ENCODE results near the gene IFIT5.
A peak's percentile ranks its signal among the peaks of the same experiment; 100 is the strongest.

Gene IFIT5

GRCh38 chr10:89413398-89413912 is 913 bp upstream of the IFIT5 start:
- no peak overlapping the region for H3K4me3 ChIP-seq (ENCODE audit: low read depth, low read length)
- ChIA-PET CTCF (interaction anchor here (0.7 to 2.2 kb wide), 8 partner anchors 11 to 396 kb away, joined by 3 to 11 read pairs (median 4); no protein-coding TSS in a partner anchor), POLR2A (no interaction called here)
- no peak for TF ChIP-seq CTCF (IDR thresholded peaks at IDR 0.05; ENCODE audit: insufficient read depth, low read length, missing control alignments)
- DNase-seq (ENCODE audit: low read depth, low spot score) = no peak

GRCh38 chr10:89414879-89415821 is 782 bp downstream of the IFIT5 start:
- peak overlapping the region; percentile 77 for H3K4me3 ChIP-seq (ENCODE audit: low read depth, low read length)
- TF ChIP-seq CTCF (IDR thresholded peaks at IDR 0.05; ENCODE audit: insufficient read depth, low read length, missing control alignments) = no peak
- ChIA-PET CTCF (interaction anchor here (1.0 to 2.2 kb wide), 3 partner anchors 9 to 12 kb away, joined by 3 to 11 read pairs (median 3); no protein-coding TSS in a partner anchor), POLR2A (interaction anchor here (0.7 kb wide), 1 partner anchor 164 kb away, joined by 3 read pairs; the partner anchor contains the start of gene LIPA)
- DNase-seq (ENCODE audit: low read depth, low spot score) = no peak

GRCh38 chr10:89416465-89416864 is 2.1 kb downstream of the IFIT5 start:
- ChIA-PET CTCF (interaction anchor here (1.5 to 2.4 kb wide), 4 partner anchors 10 to 148 kb away, joined by 4 to 13 read pairs (median 5); partner anchors contain the start of gene IFIT1), POLR2A (no interaction called here)
- DNase-seq (ENCODE audit: low read depth, low spot score) = no peak
- no peak overlapping the region for H3K4me3 ChIP-seq (ENCODE audit: low read depth, low read length)
- no peak for TF ChIP-seq CTCF (IDR thresholded peaks at IDR 0.05; ENCODE audit: insufficient read depth, low read length, missing control alignments)

- no peak for DNase-seq (ENCODE audit: low read depth, low spot score)
- TF ChIP-seq CTCF (IDR thresholded peaks at IDR 0.05; ENCODE audit: insufficient read depth, low read length, missing control alignments) = peak; percentile 14
- ChIA-PET POLR2A (no interaction called here), CTCF (interaction anchor here (1.2 to 2.8 kb wide), 7 partner anchors 13 to 145 kb away, joined by 3 to 11 read pairs (median 5); no protein-coding TSS in a partner anchor)
- no peak overlapping the region for H3K4me3 ChIP-seq (ENCODE audit: low read depth, low read length)
Measured at GRCh38 chr10:89419548-89419947, 5.2 kb downstream of the IFIT5 start.

- no peak overlapping the region for H3K4me3 ChIP-seq (ENCODE audit: low read depth, low read length)
- ChIA-PET CTCF (interaction anchor here (0.6 to 2.0 kb wide), 3 partner anchors 126 to 284 kb away, joined by 3 to 5 read pairs (median 4); no protein-coding TSS in a partner anchor), POLR2A (interaction anchor here (1.0 kb wide), 1 partner anchor 159 kb away, joined by 3 read pairs; no protein-coding TSS in a partner anchor)
- TF ChIP-seq CTCF (IDR thresholded peaks at IDR 0.05; ENCODE audit: insufficient read depth, low read length, missing control alignments) = no peak
- no peak for DNase-seq (ENCODE audit: low read depth, low spot score)
Measured at GRCh38 chr10:89421018-89421476, 6.7 kb downstream of the IFIT5 start.

GRCh38 chr10:89425000-89425399 is 10.6 kb downstream of the IFIT5 start:
- TF ChIP-seq CTCF (IDR thresholded peaks at IDR 0.05; ENCODE audit: insufficient read depth, low read length, missing control alignments) = no peak
- DNase-seq (ENCODE audit: low read depth, low spot score) = no peak
- ChIA-PET POLR2A (no interaction called here), CTCF (interaction anchor here (1.3 to 8.9 kb wide), 7 partner anchors 8 to 142 kb away, joined by 3 to 100 read pairs (median 13); no protein-coding TSS in a partner anchor)
- no peak overlapping the region for H3K4me3 ChIP-seq (ENCODE audit: low read depth, low read length)

Measured in AG04449 (cell line).